Breast epithelium (tissue), 4 donors: ENCODE data around the gene CRYBG1. TPM values are rescaled to one million over a fixed set of nuclear protein-coding genes. Genes with fewer than 3 reads are reported as not detected.
A peak's percentile ranks its signal among the peaks of the same experiment; 100 is the strongest.
"Not testable (repeated sequence)": the region's sequence is repeated elsewhere in the genome, so short reads cannot be mapped to it uniquely, and the experiment has no call there.

Experiments
- DNase-seq, 2 donors: peaks; one replicate each; pipeline ENCODE4 v3.0.0-alpha.2; 2019; ENCODE audit warnings: low spot score in 2 of 2
- H3K27ac ChIP-seq, 2 donors: fragments of 200-600 bp; sonication (generic) in 1 of 2; one replicate each; pipeline ENCODE4 v1.5.1; 2016 to 2019; ENCODE audit warnings: mild to moderate bottlenecking in 1 of 2
- H3K27me3 ChIP-seq, 2 donors: fragments of 200-600 bp; sonication (generic) in 1 of 2; one replicate each; pipeline versions ENCODE4 v1.5.1 to v1.6.0; 2017 to 2019; ENCODE audit warnings: control low read depth in 1 of 2, mild to moderate bottlenecking in 1 of 2
- H3K36me3 ChIP-seq: fragments of 200-600 bp; one replicate; pipeline ENCODE4 v1.5.1; 2019
- H3K4me1 ChIP-seq, 2 donors: fragments of 200-600 bp; sonication (generic); one replicate each; pipeline ENCODE4 v1.5.1; 2016 to 2019; ENCODE audit warnings: control low read depth in 1 of 2
- H3K4me3 ChIP-seq, 3 donors: fragments of 200-600 bp; sonication (generic); 1 replicate in 2 of 3; 2 replicates in 1 of 3; pipeline ENCODE4 v1.5.1; 2016 to 2019; ENCODE audit warnings: mild to moderate bottlenecking in 3 of 3, moderate library complexity in 2 of 3
- H3K9me3 ChIP-seq, 2 donors: fragments of 200-600 bp; sonication (generic) in 1 of 2; one replicate each; pipeline ENCODE4 v1.5.1; 2016 to 2019; ENCODE audit warnings: control low read depth in 1 of 2
- CTCF ChIP-seq, 3 donors: fragments of 450-650 bp; IDR thresholded peaks; one replicate each; pipeline ENCODE4 v1.5.1; 2016 to 2017; ENCODE audit warnings: antibody characterized with exemption in 3 of 3, mild to moderate bottlenecking in 3 of 3, moderate library complexity in 3 of 3
- POLR2A ChIP-seq: fragments of 450-650 bp; IDR thresholded peaks from one replicate; pipeline ENCODE4 v1.6.1; 2016; ENCODE audit warnings: antibody characterized with exemption, mild to moderate bottlenecking, moderate library complexity
- POLR2AphosphoS5 ChIP-seq, 3 donors: sonication (generic); formaldehyde crosslinking; IDR thresholded peaks; one replicate each; pipeline ENCODE4 v1.6.1; 2017; ENCODE audit warnings: antibody characterized with exemption in 3 of 3
- intact Hi-C: fragments of 100-400 bp; cut with DNase I; formaldehyde crosslinking; loops from one replicate; pipeline ENCODE4 v1.15.1; 2023; ENCODE audit warnings: low total_unique reads
- total RNA-seq, 3 donors: library from RNA; depleted of rRNA; stranded (reverse); fragments of >200 nt; gene quantifications; one replicate each; pipeline ENCODE4 v1.1.0, GENCODE V29; 2016

Gene CRYBG1
- total RNA-seq, 3 donors from 2014 or later: 30.9 to 142 (median 38.3) TPM

- no peaks in the 10 kb centered on the region for H3K9me3 ChIP-seq
- no peaks in the 10 kb centered on the region for H3K36me3 ChIP-seq
- intact Hi-C loops: no loop called here
- no peaks in the 10 kb centered on the region for H3K4me1 ChIP-seq
- TF ChIP-seq CTCF (IDR thresholded peaks at IDR 0.05) (no peak), POLR2AphosphoS5 (IDR thresholded peaks at IDR 0.05) (no peak), POLR2A (no peak)
- H3K4me3 ChIP-seq: no peak overlapping the region
- DNase-seq: no peak
- no peaks in the 10 kb centered on the region for H3K27me3 ChIP-seq
- peak overlapping the region; percentile 84 to 85 for H3K27ac ChIP-seq
These were observed 29.6 kb downstream of the CRYBG1 start for GRCh38 chr6:106390088-106390487.

- DNase-seq: no peak
- Histone ChIP-seq H3K36me3 (no peaks in the 10 kb centered on the region), H3K9me3 (no peaks in the 10 kb centered on the region), H3K4me1 (no peaks in the 10 kb centered on the region), H3K4me3 (no peak overlapping the region), H3K27me3 (no peaks in the 10 kb centered on the region), H3K27ac (peak overlapping the region in 1 of 2 donors; percentile 26)
- TF ChIP-seq CTCF (IDR thresholded peaks at IDR 0.05) (no peak), POLR2AphosphoS5 (IDR thresholded peaks at IDR 0.05) (no peak), POLR2A (no peak)
- intact Hi-C loops: no loop called here
These were observed 36.1 kb downstream of the CRYBG1 start for GRCh38 chr6:106396426-106397220.

GRCh38 chr6:106397431-106397830, 36.9 kb downstream of the CRYBG1 start:
- Histone ChIP-seq H3K27ac (peak overlapping the region in 1 of 2 donors; percentile 48), H3K9me3 (no peaks in the 10 kb centered on the region), H3K36me3 (no peaks in the 10 kb centered on the region), H3K4me1 (no peaks in the 10 kb centered on the region), H3K27me3 (no peaks in the 10 kb centered on the region), H3K4me3 (no peak overlapping the region)
- DNase-seq: no peak
- intact Hi-C loops: no loop called here
- TF ChIP-seq POLR2A: no peak
- no peak for TF ChIP-seq CTCF (IDR thresholded peaks at IDR 0.05)
- TF ChIP-seq POLR2AphosphoS5 (IDR thresholded peaks at IDR 0.05): no peak

- DNase-seq: no peak
- H3K27me3 ChIP-seq: no peaks in the 10 kb centered on the region
- intact Hi-C loops: no loop called here
- no peak overlapping the region for H3K4me3 ChIP-seq
- H3K27ac ChIP-seq: no peak overlapping the region
- H3K4me1 ChIP-seq: no peaks in the 10 kb centered on the region
- TF ChIP-seq CTCF (IDR thresholded peaks at IDR 0.05) (no peak), POLR2A (no peak), POLR2AphosphoS5 (IDR thresholded peaks at IDR 0.05) (no peak)
- no peaks in the 10 kb centered on the region for H3K9me3 ChIP-seq
- H3K36me3 ChIP-seq: no peaks in the 10 kb centered on the region
These were observed 38.1 kb downstream of the CRYBG1 start for GRCh38 chr6:106398621-106399020.

- H3K9me3 ChIP-seq, H3K27me3 ChIP-seq, H3K27ac ChIP-seq, H3K4me1 ChIP-seq, DNase-seq, H3K36me3 ChIP-seq, intact Hi-C loops, H3K4me3 ChIP-seq: not testable (repeated sequence)
These were observed 44.5 kb downstream of the CRYBG1 start for GRCh38 chr6:106405044-106405443.
